Heart right ventricle (tissue), 16 donors: ENCODE data around the gene IMP3. TPM values are rescaled to one million over a fixed set of nuclear protein-coding genes. Genes with fewer than 3 reads are reported as not detected.

Experiments used
- ATAC-seq, 8 donors: fragments of 200-7000 bp; cut with Tn5 transposase; one replicate each; pipeline ENCODE4 v1.9.1; 2020; ENCODE audit warnings: mild to moderate bottlenecking in 8 of 8, moderate library complexity in 8 of 8, moderate number of reproducible peaks in 1 of 8
- DNase-seq, 2 donors: peaks; one replicate each; pipeline ENCODE4 v3.0.0-alpha.2; 2020
- H3K27ac ChIP-seq, 10 donors: fragments of 200-600 bp; sonication (generic) in 2 of 10; one replicate each; pipeline versions ENCODE4 v1.5.0 to v1.8.0; 2020 to 2022; ENCODE audit warnings: mild to moderate bottlenecking in 3 of 10
- H3K27me3 ChIP-seq, 7 donors: fragments of 200-600 bp; one replicate each; pipeline ENCODE4 v1.8.0; 2021 to 2022; ENCODE audit warnings: mild to moderate bottlenecking in 2 of 7
- H3K36me3 ChIP-seq, 9 donors: fragments of 200-600 bp; sonication (generic) in 1 of 9; one replicate each; pipeline versions ENCODE4 v1.5.0 to v1.8.0; 2020 to 2022; ENCODE audit warnings: mild to moderate bottlenecking in 2 of 9
- H3K4me1 ChIP-seq, 9 donors: fragments of 200-600 bp; sonication (generic) in 1 of 9; one replicate each; pipeline versions ENCODE4 v1.5.0 to v1.8.0; 2020 to 2022; ENCODE audit warnings: mild to moderate bottlenecking in 4 of 9
- H3K4me3 ChIP-seq, 10 donors: fragments of 200-600 bp; sonication (generic) in 2 of 10; one replicate each; pipeline versions ENCODE4 v1.5.0 to v1.8.0; 2020 to 2022; ENCODE audit warnings: mild to moderate bottlenecking in 7 of 10, moderate library complexity in 2 of 10
- H3K9me3 ChIP-seq, 11 donors: fragments of 200-600 bp in 10 of 11; sonication (generic) in 2 of 11; one replicate each; pipeline versions ENCODE4 v1.5.0 to v1.8.0; 2013 to 2022; ENCODE audit warnings: mild to moderate bottlenecking in 2 of 11, control low read depth in 1 of 11, moderate library complexity in 1 of 11
- WGBS, 2 donors: extraction: QIAGEN DNeasy Blood & Tissue Kit; methylation state at CpG; one replicate each; pipeline ENCODE4 v1.1.7; 2013; ENCODE audit warnings: inconsistent platforms in 1 of 2; 5-methylcytosine and 5-hydroxymethylcytosine counted together
- intact Hi-C, 10 donors: fragments of 100-400 bp; cut with DNase I; formaldehyde crosslinking; loops; one replicate each; pipeline versions ENCODE4 v1.11.1 to v1.14.2; 2022
- polyA plus RNA-seq, 2 donors: library from polyadenylated mRNA; stranded (reverse); fragments of 200-250 nt; gene quantifications; one replicate each; pipeline ENCODE4 v1.2.3, GENCODE V29; 2013
- total RNA-seq, 10 donors: library from RNA; stranded (reverse); fragmentation: NEBNext Ultra II Directional in 3 of 10; extraction: Animal tissue kit (Norgen Biotek cat#: 25700) in 3 of 10; gene quantifications; one replicate each; pipeline versions ENCODE4 v1.2.1 to v1.2.4, GENCODE V29; 2021 to 2023
- TF ChIP-seq, protein P1 (sequence below), 9 donors: fragments of 200-600 bp; sonication (generic) in 2 of 9; IDR thresholded peaks; one replicate each; pipeline versions ENCODE4 v1.5.0 to v1.8.0; 2021 to 2022; ENCODE audit warnings: antibody characterized with exemption in 9 of 9, mild to moderate bottlenecking in 5 of 9, moderate library complexity in 1 of 9
- donor health status: Arrhythmogenic right ventricular cardiomyopathy.
- donor health status: ischemic (EF 13 %, LVEDD 7.1; RV severe dilation, severe dysfunction).
- donor health status: healthy with polysubstance abuse.
- donor health status: DM: no; HTN: yes; CAD: no.
- donor health status: DM: no; HTN: no; CAD: no.
- donor health status: ischemic (EF 25% LVEDD 6.9; RV normal size, moderate dysfunction).
- donor health status: ischemic (EF 25% LVEDD 5.7; RV mildly dilated, moderate dysfunction).
- donor health status: healthy.
- donor health status: DM: yes; HTN: yes; CAD: no.
- donor health status: Ischemic cardiomyopathy.
- donor health status: ischemic (EF 35%, LVEDD 5.7; RV mildly dilated, moderate dysfunction).
- donor health status: nonischemic (EF 11% LVEDD 7.7; RV severe dilation, severe dysfunction).
- donor health status: DM: yes; HTN: yes; CAD: no.
- donor health status: PGD.
- donor health status: ischemic (EF 29% LVEDD 5.4; RV normal size, mild dysfunction).
- donor health status: nonischemic (EF 23%, LVEDD 6.1; RV moderate dilation, normal function).

Gene IMP3
- total and polyA plus RNA-seq, 12 donors, result 33.7 to 77.2 (median 40.2) TPM

DNA sequence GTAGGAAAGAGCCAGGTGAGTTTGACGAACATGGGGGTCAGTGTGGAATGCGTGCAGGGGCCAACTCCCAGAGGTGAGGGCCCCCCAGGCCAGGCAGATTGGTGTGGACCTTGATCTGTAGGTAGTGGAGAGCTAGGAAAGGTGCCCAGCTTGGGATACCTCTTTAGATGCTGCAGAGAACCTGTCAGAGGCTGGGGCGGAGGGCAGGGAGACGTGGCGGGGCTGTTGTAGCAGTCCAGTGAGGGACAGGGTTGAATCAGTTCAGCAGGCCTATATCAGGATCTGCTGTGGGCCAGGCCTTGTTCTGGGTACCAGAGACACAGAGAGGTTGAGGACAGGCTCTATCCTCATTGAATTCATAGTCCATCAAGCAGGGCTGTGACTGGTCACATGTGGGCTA, 16.3 kb upstream of the IMP3 start:
- no peaks in the 10 kb centered on the region for H3K9me3 ChIP-seq
- 95 to 97% methylated on average over 5 of the region's 5 CpGs for WGBS, 2 donors
- DNase-seq (no peak), ATAC-seq (no peak)
- H3K27me3 ChIP-seq, result no peaks in the 10 kb centered on the region
- H3K4me3 ChIP-seq, result no peak overlapping the region
- no peak overlapping the region for H3K27ac ChIP-seq
- peaks cover 0 to 74% (median 20%) of the 10 kb centered on the region in 9 donors for H3K36me3 ChIP-seq
- H3K4me1 ChIP-seq, result peaks cover 31 to 78% (median 51%) of the 10 kb centered on the region in 9 donors
- TF ChIP-seq, protein P1, sequence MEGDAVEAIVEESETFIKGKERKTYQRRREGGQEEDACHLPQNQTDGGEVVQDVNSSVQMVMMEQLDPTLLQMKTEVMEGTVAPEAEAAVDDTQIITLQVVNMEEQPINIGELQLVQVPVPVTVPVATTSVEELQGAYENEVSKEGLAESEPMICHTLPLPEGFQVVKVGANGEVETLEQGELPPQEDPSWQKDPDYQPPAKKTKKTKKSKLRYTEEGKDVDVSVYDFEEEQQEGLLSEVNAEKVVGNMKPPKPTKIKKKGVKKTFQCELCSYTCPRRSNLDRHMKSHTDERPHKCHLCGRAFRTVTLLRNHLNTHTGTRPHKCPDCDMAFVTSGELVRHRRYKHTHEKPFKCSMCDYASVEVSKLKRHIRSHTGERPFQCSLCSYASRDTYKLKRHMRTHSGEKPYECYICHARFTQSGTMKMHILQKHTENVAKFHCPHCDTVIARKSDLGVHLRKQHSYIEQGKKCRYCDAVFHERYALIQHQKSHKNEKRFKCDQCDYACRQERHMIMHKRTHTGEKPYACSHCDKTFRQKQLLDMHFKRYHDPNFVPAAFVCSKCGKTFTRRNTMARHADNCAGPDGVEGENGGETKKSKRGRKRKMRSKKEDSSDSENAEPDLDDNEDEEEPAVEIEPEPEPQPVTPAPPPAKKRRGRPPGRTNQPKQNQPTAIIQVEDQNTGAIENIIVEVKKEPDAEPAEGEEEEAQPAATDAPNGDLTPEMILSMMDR (IDR thresholded peaks at IDR 0.05), result no peak
- intact Hi-C loops, result no loop called here

DNA sequence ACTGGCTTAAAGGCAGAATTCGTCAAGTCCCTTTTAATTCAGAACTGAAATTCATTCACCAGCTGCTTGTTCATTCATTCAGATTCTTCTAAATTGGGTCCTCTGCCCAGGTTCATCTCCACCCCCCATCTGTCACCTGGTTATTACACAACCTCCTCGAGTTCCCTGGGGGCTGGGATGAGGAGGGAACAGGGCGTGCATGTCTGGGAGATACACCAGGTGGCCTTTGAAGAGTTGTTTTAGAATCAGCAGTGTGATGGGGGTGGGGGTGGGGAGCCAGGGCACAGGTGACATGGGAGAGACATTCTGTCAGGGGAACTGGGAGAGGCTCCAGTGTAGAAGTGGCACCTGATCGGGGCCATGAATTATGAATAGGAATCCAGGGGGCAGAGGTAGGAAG, 15.9 kb upstream of the IMP3 start:
- H3K9me3 ChIP-seq, result no peaks in the 10 kb centered on the region
- no peak overlapping the region for H3K4me3 ChIP-seq
- no peak overlapping the region for H3K27ac ChIP-seq
- H3K27me3 ChIP-seq, result no peaks in the 10 kb centered on the region
- 82 to 85% methylated on average over 4 of the region's 4 CpGs for WGBS, 2 donors
- ATAC-seq (no peak), DNase-seq (no peak)
- intact Hi-C loops, result no loop called here
- TF ChIP-seq, protein P1 (IDR thresholded peaks at IDR 0.05), result no peak
- H3K4me1 ChIP-seq, result peaks cover 34 to 78% (median 51%) of the 10 kb centered on the region in 9 donors
- peaks cover 0 to 75% (median 20%) of the 10 kb centered on the region in 9 donors for H3K36me3 ChIP-seq

DNA sequence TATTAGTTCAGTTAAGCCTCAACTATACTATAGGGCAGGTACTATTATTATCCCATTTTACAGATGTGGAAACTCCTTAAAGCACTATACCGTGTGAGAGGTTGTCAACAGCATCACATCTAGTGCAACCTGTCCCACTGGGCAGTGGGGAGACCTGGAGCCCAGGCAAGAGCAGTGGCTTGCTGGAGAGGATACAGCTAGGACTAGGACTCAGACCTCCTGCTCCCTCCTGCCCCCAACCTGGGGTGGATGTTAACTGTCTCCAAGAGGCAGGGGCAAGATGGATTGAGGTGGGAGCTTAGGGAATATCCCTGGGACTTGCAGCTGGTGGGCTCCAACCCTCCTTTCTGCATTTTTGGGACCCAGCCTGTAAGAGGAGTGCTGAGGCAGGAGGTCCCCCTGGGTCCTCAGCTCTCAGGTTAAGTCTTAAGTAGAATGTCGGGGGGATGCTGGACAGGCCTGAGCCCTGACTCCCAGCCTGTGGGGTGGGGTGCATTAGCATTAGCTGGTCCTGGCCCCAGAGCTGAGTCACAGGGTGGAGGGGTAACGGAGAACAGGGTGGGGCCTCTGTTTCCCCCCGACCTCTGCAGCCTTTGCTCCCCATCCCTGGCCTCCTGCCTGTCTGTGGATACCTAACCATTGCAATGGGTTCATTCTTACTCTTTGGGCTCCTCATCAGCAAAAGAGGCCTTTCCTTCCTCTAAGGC, 14.3 kb upstream of the IMP3 start:
- intact Hi-C loops, result no loop called here
- Histone ChIP-seq H3K36me3 (peaks cover 0 to 84% (median 20%) of the 10 kb centered on the region in 9 donors), H3K4me1 (peaks cover 38 to 78% (median 53%) of the 10 kb centered on the region in 9 donors), H3K9me3 (no peaks in the 10 kb centered on the region), H3K4me3 (no peak overlapping the region), H3K27me3 (no peaks in the 10 kb centered on the region), H3K27ac (peak overlapping the region in 2 of 10 donors; percentile 12 to 98)
- TF ChIP-seq, protein P1 (IDR thresholded peaks at IDR 0.05), result no peak
- 69 to 70% methylated on average over 4 of the region's 4 CpGs for WGBS, 2 donors
- no peak for ATAC-seq
- DNase-seq, result no peak

DNA sequence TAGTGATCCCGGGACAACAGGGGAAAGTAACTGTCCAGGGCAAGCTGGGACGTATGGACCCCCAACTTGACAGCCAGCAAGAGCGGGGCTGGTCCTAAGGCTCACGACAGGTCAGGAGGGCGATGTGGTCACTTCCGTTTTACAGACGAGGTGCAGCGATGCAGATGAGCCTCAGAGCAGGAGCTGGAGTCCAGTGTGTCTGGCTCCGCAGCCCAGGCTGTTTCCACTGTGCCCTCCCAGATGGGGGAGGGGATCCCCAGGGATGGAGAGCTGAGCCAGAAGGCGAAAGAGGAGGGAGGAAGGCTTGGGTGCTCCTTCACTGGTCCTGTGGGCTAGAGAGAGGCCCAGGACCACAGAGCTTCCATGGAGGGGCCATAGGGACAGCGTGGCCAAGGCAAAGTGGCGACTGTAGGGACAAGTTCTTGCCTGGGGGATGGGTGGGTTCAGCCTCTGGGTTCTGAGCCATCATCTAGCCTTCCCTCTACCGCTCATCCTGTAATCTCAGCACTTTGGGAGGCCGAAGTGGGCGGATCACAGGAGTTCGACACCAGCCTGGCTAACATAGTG, 13.4 kb upstream of the IMP3 start:
- H3K27me3 ChIP-seq, result no peaks in the 10 kb centered on the region
- intact Hi-C loops, result no loop called here
- DNase-seq, result no peak
- TF ChIP-seq, protein P1 (IDR thresholded peaks at IDR 0.05), result no peak
- no peak for ATAC-seq
- peaks cover 46 to 78% (median 60%) of the 10 kb centered on the region in 9 donors for H3K4me1 ChIP-seq
- H3K27ac ChIP-seq, result peak overlapping the region in 8 of 10 donors; percentile 10 to 98 (median 76)
- peaks cover 0 to 76% (median 17%) of the 10 kb centered on the region in 9 donors for H3K36me3 ChIP-seq
- H3K9me3 ChIP-seq, result no peaks in the 10 kb centered on the region
- peak overlapping the region in 4 of 10 donors; percentile 7 to 87 (median 72) for H3K4me3 ChIP-seq
- WGBS, 2 donors, result 73 to 82% methylated on average over 16 of the region's 16 CpGs
